ENCODE measurements around the gene TBC1D10A. TPM values are rescaled to one million over a fixed set of nuclear protein-coding genes. Genes with fewer than 3 reads are reported as not detected.

Gene TBC1D10A
- polyA plus RNA-seq, 1 of the 3 experiments (the other 2 are of a cell fraction), result 15.3 TPM

DNA sequence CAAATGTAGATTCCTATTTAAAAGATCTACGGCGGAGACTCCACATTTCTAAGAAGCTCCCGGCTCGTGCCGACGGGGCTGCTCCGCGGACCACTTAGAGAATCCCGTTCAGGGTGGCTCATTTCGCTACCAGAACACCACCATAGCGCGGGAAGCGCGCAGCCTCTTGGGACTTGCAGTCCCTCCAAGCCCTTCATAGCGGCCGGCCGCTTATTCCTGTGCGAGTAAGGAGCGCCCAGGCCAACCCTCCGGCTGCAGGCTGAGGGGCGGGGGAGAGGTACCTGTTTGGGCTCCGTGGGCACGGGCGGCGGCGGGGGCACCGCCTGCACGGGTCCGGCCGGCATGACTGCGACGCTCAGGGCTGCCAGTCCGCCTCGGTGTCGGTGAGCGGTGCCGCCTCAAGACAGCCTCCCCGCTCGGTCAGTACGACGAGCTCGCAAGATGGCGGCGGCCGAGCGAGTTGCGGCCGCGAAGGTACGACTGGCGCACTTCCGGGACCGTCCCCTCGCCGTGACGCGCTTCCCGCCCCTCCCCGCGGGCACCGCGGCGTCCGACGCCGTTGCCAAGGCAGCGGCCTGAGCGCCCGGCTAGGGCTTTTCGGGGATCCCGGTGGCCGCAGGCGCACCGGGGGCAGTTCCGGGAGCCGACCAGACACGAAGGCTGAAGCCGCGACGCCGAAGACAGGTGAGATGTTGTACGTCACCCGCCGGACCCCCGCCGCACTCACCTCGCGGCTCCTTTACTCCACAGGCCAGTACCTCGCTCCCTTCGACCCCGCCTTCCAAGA, 29.9 kb upstream of the TBC1D10A start, which contains the start of the genes CCDC157 and SF3A1:
CCDC157 (plus strand) TSS at position 559 of the 787 bp plus-strand sequence. CDS start 8,994 bp downstream, outside the sequence.
SF3A1 (minus strand) TSS at position 446 of the 787 bp plus-strand sequence; CDS start at position 344, 102 bp downstream.
- Histone ChIP-seq H3F3A (replicated peaks; ENCODE audit: insufficient read depth) (no peaks in the 10 kb centered on the region), H3K9me3 (no peaks in the 10 kb centered on the region), H3K36me3 (replicated peaks in 1 of 2; ENCODE audit: control insufficient read depth in 1 of 2, insufficient read depth in 2 of 2, low read length in 1 of 2) (peaks cover 17 to 19% of the 10 kb centered on the region in 2 experiments), H3K79me2 (ENCODE audit: insufficient read depth) (peaks cover 47% of the 10 kb centered on the region), H4K20me1 (ENCODE audit: insufficient read depth) (peaks cover 30% of the 10 kb centered on the region), H3K9ac (peak within 1 kb of the TSS; percentile 99), H3K27ac (ENCODE audit: low read depth in 2 of 2, low read length in 1 of 2) (peak within 1 kb of the TSS; percentile 93 to 95), H3K4me2 (peak within 1 kb of the TSS; percentile 92), H2AFZ (ENCODE audit: low read depth) (peak within 1 kb of the TSS; percentile 95), H3K4me3 (ENCODE audit: low read depth in 2 of 2, low read length in 1 of 2) (peak within 1 kb of the TSS; percentile 79 to 95), H3K4me1 (ENCODE audit: control insufficient read depth in 1 of 2, insufficient read depth in 2 of 2, low read depth in 1 of 2, low read length in 1 of 2) (peaks cover 12 to 14% of the 10 kb centered on the region in 2 experiments; a peak in 2 of 4 replicates), H3K9me2 (no peaks in the 10 kb centered on the region), H3K27me3 (ENCODE audit: insufficient read depth) (no peaks in the 10 kb centered on the region)
- POLR2A ChIA-PET, result interaction anchor here (0.6 to 1.7 kb wide), 14 partner anchors 10 to 70 kb away, joined by 3 to 8 read pairs (median 5); partner anchors contain the start of genes CASTOR1, RNF215, SEC14L2 and TBC1D10A
- peak; percentile 81 for TF ChIP-seq ELF1 (IDR thresholded peaks at IDR 0.05)
- TF ChIP-seq, protein P1, sequence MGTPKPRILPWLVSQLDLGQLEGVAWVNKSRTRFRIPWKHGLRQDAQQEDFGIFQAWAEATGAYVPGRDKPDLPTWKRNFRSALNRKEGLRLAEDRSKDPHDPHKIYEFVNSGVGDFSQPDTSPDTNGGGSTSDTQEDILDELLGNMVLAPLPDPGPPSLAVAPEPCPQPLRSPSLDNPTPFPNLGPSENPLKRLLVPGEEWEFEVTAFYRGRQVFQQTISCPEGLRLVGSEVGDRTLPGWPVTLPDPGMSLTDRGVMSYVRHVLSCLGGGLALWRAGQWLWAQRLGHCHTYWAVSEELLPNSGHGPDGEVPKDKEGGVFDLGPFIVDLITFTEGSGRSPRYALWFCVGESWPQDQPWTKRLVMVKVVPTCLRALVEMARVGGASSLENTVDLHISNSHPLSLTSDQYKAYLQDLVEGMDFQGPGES (IDR thresholded peaks at IDR 0.05; ENCODE audit: low read depth, low read length), result no peak
- TF ChIP-seq TEAD4 (IDR thresholded peaks at IDR 0.05; ENCODE audit: borderline replicate concordance, insufficient read depth), result 0 out of 2 replicates have a peak, but pooled peaks have one; percentile 10
- no peak for TF ChIP-seq MEF2A (IDR thresholded peaks at IDR 0.05; ENCODE audit: borderline replicate concordance, low read depth)
- TF ChIP-seq, protein P2, sequence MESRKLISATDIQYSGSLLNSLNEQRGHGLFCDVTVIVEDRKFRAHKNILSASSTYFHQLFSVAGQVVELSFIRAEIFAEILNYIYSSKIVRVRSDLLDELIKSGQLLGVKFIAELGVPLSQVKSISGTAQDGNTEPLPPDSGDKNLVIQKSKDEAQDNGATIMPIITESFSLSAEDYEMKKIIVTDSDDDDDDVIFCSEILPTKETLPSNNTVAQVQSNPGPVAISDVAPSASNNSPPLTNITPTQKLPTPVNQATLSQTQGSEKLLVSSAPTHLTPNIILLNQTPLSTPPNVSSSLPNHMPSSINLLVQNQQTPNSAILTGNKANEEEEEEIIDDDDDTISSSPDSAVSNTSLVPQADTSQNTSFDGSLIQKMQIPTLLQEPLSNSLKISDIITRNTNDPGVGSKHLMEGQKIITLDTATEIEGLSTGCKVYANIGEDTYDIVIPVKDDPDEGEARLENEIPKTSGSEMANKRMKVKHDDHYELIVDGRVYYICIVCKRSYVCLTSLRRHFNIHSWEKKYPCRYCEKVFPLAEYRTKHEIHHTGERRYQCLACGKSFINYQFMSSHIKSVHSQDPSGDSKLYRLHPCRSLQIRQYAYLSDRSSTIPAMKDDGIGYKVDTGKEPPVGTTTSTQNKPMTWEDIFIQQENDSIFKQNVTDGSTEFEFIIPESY (IDR thresholded peaks at IDR 0.05; ENCODE audit: borderline replicate concordance, low read depth), result peak; percentile 91
- TF ChIP-seq RCOR1 (IDR thresholded peaks at IDR 0.05; ENCODE audit: low read length), result no peak
- TF ChIP-seq GABPA (IDR thresholded peaks at IDR 0.05; ENCODE audit: low read depth), result peak; percentile 91
- peak; percentile 96 for TF ChIP-seq SIN3A (IDR thresholded peaks at IDR 0.05; ENCODE audit: borderline replicate concordance, low read depth, low read length)
- TF ChIP-seq MAX (IDR thresholded peaks at IDR 0.05; ENCODE audit: low read depth), result peak; percentile 63; the same call in 1 of the 2 replicates
- TF ChIP-seq, protein P3, sequence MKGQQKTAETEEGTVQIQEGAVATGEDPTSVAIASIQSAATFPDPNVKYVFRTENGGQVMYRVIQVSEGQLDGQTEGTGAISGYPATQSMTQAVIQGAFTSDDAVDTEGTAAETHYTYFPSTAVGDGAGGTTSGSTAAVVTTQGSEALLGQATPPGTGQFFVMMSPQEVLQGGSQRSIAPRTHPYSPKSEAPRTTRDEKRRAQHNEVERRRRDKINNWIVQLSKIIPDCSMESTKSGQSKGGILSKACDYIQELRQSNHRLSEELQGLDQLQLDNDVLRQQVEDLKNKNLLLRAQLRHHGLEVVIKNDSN (IDR thresholded peaks at IDR 0.05; ENCODE audit: borderline replicate concordance, low read depth), result 0 out of 2 replicates have a peak, but pooled peaks have one; percentile 8
- TF ChIP-seq TAF1 (IDR thresholded peaks at IDR 0.05; ENCODE audit: borderline replicate concordance, low read depth, low read length), result peak; percentile 72; the same call in 1 of the 2 replicates
- peak; percentile 91 for TF ChIP-seq POLR2AphosphoS5 (IDR thresholded peaks at IDR 0.05; ENCODE audit: low read depth, low read length)
- TF ChIP-seq CHD2 (IDR thresholded peaks at IDR 0.05; ENCODE audit: low read length, partially characterized antibody), result peak; percentile 94
- TF ChIP-seq RAD21 (IDR thresholded peaks at IDR 0.05; ENCODE audit: low read length), result no peak
- TF ChIP-seq NRF1 (IDR thresholded peaks at IDR 0.05; ENCODE audit: low read depth, low read length), result no peak
- peak; percentile 84 for TF ChIP-seq MXI1 (IDR thresholded peaks at IDR 0.05; ENCODE audit: low read depth, low read length)
- TF ChIP-seq YY1 (IDR thresholded peaks at IDR 0.05; ENCODE audit: low read depth), result peak; percentile 95
- 2% methylated on average over 7 of the region's 91 CpGs for WGBS (ENCODE audit: low lambda C conversion rate)
- peak; percentile 96 for DNase-seq
- CTCF ChIA-PET, result interaction anchor here (1.0 to 2.2 kb wide), 3 partner anchors 11 to 71 kb away, joined by 3 to 15 read pairs (median 3); partner anchors contain the start of gene CASTOR1
